Activated B cell treated with CpG ODN at 0.5 μM for 24 hours (primary cell): ENCODE data around the gene ADAMTS14. TPM values are rescaled to one million over a fixed set of nuclear protein-coding genes. Genes with fewer than 3 reads are reported as not detected.

Source experiments
- ATAC-seq: fragments of 200-7000 bp; cut with Tn5 transposase; one replicate; pipeline ENCODE4 v1.10.0; 2021; ENCODE audit warnings: low read depth, mild to moderate bottlenecking, moderate library complexity
- CTCF ChIA-PET: fragments of 350-600 bp; sonication (Branson Sonifier 250); formaldehyde crosslinking; loops from one replicate; lab custom pipeline; 2021; ENCODE audit warnings: antibody characterized with exemption; lab: Charles Lee
- POLR2A ChIA-PET: fragments of 350-600 bp; sonication (Branson Sonifier 250); formaldehyde crosslinking; loops from one replicate; lab custom pipeline; 2021; ENCODE audit warnings: antibody characterized with exemption; lab: Charles Lee
- DNase-seq: peaks from one replicate; pipeline ENCODE4 v3.0.0; 2022
- H3K27ac Mint-ChIP-seq: one replicate; pipeline ENCODE4 v1.8.0; 2020; ENCODE audit warnings: mixed read lengths
- H3K27me3 Mint-ChIP-seq: one replicate; pipeline ENCODE4 v1.8.0; 2021; ENCODE audit warnings: mixed read lengths
- H3K36me3 Mint-ChIP-seq: one replicate; pipeline ENCODE4 v1.8.0; 2021; ENCODE audit warnings: low read depth, mixed read lengths
- H3K4me1 Mint-ChIP-seq: one replicate; pipeline ENCODE4 v1.8.0; 2021; ENCODE audit warnings: mixed read lengths
- H3K4me3 Mint-ChIP-seq: one replicate; pipeline ENCODE4 v1.8.0; 2020; ENCODE audit warnings: mild to moderate bottlenecking, mixed read lengths
- H3K9me3 Mint-ChIP-seq: one replicate; pipeline ENCODE4 v1.8.0; 2020; ENCODE audit warnings: mixed read lengths
- CTCF ChIP-seq: fragments of 200-600 bp; IDR thresholded peaks from one replicate; pipeline ENCODE4 v1.8.0; 2022; ENCODE audit warnings: antibody characterized with exemption, mild to moderate bottlenecking
- intact Hi-C: fragments of 100-400 bp; cut with micrococcal nuclease; formaldehyde crosslinking; loops from one replicate; pipeline ENCODE4 v1.15.1; 2024
- total RNA-seq: library from RNA; stranded (reverse); gene quantifications from 2 replicates; pipeline ENCODE4 v1.2.3, GENCODE V29; 2022

Gene ADAMTS14
- total RNA-seq, 1 donor from 2014 or later = 0.04 TPM

- no peaks in the 10 kb centered on the region for H3K4me1 Mint-ChIP-seq
- peaks cover 5% of the 10 kb centered on the region for H3K9me3 Mint-ChIP-seq
- ChIA-PET CTCF (no interaction called here), POLR2A (no interaction called here)
- DNase-seq = no peak
- H3K4me3 Mint-ChIP-seq = no peak overlapping the region
- no peak for TF ChIP-seq CTCF
- intact Hi-C loops = no loop called here
- H3K36me3 Mint-ChIP-seq = no peaks in the 10 kb centered on the region
- H3K27me3 Mint-ChIP-seq = no peaks in the 10 kb centered on the region
- no peak for ATAC-seq
- no peak overlapping the region for H3K27ac Mint-ChIP-seq
These were observed 99.2 kb downstream of the ADAMTS14 start for GRCh38 chr10:70771311-70772194.

- no peak for ATAC-seq
- no peaks in the 10 kb centered on the region for H3K36me3 Mint-ChIP-seq
- H3K27ac Mint-ChIP-seq = no peak overlapping the region
- no peaks in the 10 kb centered on the region for H3K9me3 Mint-ChIP-seq
- intact Hi-C loops = no loop called here
- TF ChIP-seq CTCF = no peak
- no peak for DNase-seq
- H3K4me3 Mint-ChIP-seq = no peak overlapping the region
- ChIA-PET CTCF (no interaction called here), POLR2A (no interaction called here)
- no peaks in the 10 kb centered on the region for H3K4me1 Mint-ChIP-seq
- H3K27me3 Mint-ChIP-seq = no peaks in the 10 kb centered on the region
These were observed 100.3 kb downstream of the ADAMTS14 start for GRCh38 chr10:70772627-70773026.

- no peaks in the 10 kb centered on the region for H3K27me3 Mint-ChIP-seq
- intact Hi-C loops = no loop called here
- no peak overlapping the region for H3K27ac Mint-ChIP-seq
- CTCF ChIA-PET = no interaction called here
- H3K9me3 Mint-ChIP-seq = no peaks in the 10 kb centered on the region
- DNase-seq (no peak), ATAC-seq (no peak)
- no peaks in the 10 kb centered on the region for H3K4me1 Mint-ChIP-seq
- no peaks in the 10 kb centered on the region for H3K36me3 Mint-ChIP-seq
- no peak overlapping the region for H3K4me3 Mint-ChIP-seq
- TF ChIP-seq CTCF = no peak
- POLR2A ChIA-PET = no interaction called here
These were observed 101.2 kb downstream of the ADAMTS14 start for GRCh38 chr10:70773461-70773860.

- no peak for ATAC-seq
These were observed 101.9 kb downstream of the ADAMTS14 start for GRCh38 chr10:70773965-70774809.

More at GRCh38 chr10:70773965-70774809, 101.9 kb downstream of the ADAMTS14 start:
- no peaks in the 10 kb centered on the region for H3K36me3 Mint-ChIP-seq
- intact Hi-C loops = no loop called here
- no peaks in the 10 kb centered on the region for H3K4me1 Mint-ChIP-seq
- no peak for DNase-seq
- no peak overlapping the region for H3K27ac Mint-ChIP-seq
- CTCF ChIA-PET = no interaction called here
- no peak for TF ChIP-seq CTCF
- H3K4me3 Mint-ChIP-seq = no peak overlapping the region
- POLR2A ChIA-PET = no interaction called here
- no peaks in the 10 kb centered on the region for H3K27me3 Mint-ChIP-seq
- no peaks in the 10 kb centered on the region for H3K9me3 Mint-ChIP-seq
